Measurements from ENCODE around the gene SYT1. TPM values are rescaled to one million over a fixed set of nuclear protein-coding genes. Genes with fewer than 3 reads are reported as not detected.

Gene SYT1
- total and polyA plus RNA-seq, 2 experiments from 2014 or later, result 48.7 to 51.7 TPM

- no peaks in the 10 kb centered on the region for H3K9me3 Mint-ChIP-seq
- no peak overlapping the region for H3K4me3 Mint-ChIP-seq
- no peak overlapping the region for H2AFZ ChIP-seq
- no peak overlapping the region for H3K27ac ChIP-seq (ENCODE audit: low read depth)
- H3K36me3 ChIP-seq (ENCODE audit: insufficient read depth), result no peaks in the 10 kb centered on the region
- no peak overlapping the region for H3K4me3 ChIP-seq
- no peaks in the 10 kb centered on the region for H3K36me3 Mint-ChIP-seq (ENCODE audit: low read depth)
- H4K20me1 ChIP-seq (replicated peaks; ENCODE audit: insufficient read depth), result no peaks in the 10 kb centered on the region
- peaks cover 13% of the 10 kb centered on the region for H3K4me1 ChIP-seq (ENCODE audit: insufficient read depth)
- no peak overlapping the region for H3K27ac Mint-ChIP-seq
- H3F3A ChIP-seq (replicated peaks; ENCODE audit: low read depth), result no peaks in the 10 kb centered on the region
- H3K27me3 Mint-ChIP-seq (ENCODE audit: insufficient read depth, low read depth, poor library complexity), result no peaks in the 10 kb centered on the region
- no peaks in the 10 kb centered on the region for H3K27me3 ChIP-seq (ENCODE audit: insufficient read depth)
- no peaks in the 10 kb centered on the region for H3K79me2 ChIP-seq (replicated peaks; ENCODE audit: insufficient read depth)
- DNase-seq (ENCODE audit: low spot score), result peak; percentile 16
- TF ChIP-seq ZNF331 (CRISPR knock-in tag; IDR thresholded peaks at IDR 0.05; ENCODE audit: low read depth) (no peak), CREB1 (CRISPR knock-in tag; IDR thresholded peaks at IDR 0.05; ENCODE audit: low read depth) (no peak), ZNF114 (CRISPR knock-in tag; IDR thresholded peaks at IDR 0.05) (no peak), EZH2phosphoT487 (IDR thresholded peaks at IDR 0.05; ENCODE audit: unreplicated experiment) (no peak), STAT1 (IDR thresholded peaks at IDR 0.05; ENCODE audit: unreplicated experiment) (no peak), NANOG (IDR thresholded peaks at IDR 0.05; ENCODE audit: borderline replicate concordance) (no peak), POLR2AphosphoS5 (IDR thresholded peaks at IDR 0.05; ENCODE audit: low read depth) (no peak), CTCF (conservative IDR thresholded peaks at IDR 0.05; ENCODE audit: low read depth in 2 of 2) (no peak), JUNB (IDR thresholded peaks at IDR 0.05; ENCODE audit: unreplicated experiment) (no peak), EZH2 (IDR thresholded peaks at IDR 0.05; ENCODE audit: low read depth, unreplicated experiment) (no peak), REST (IDR thresholded peaks at IDR 0.05; ENCODE audit: unreplicated experiment) (no peak), ETS1 (IDR thresholded peaks at IDR 0.05) (no peak), ZNF462 (CRISPR knock-in tag; IDR thresholded peaks at IDR 0.05) (no peak)
- peak; percentile 51 for ATAC-seq
- H3K4me1 Mint-ChIP-seq, result peaks cover 8% of the 10 kb centered on the region; the same call in 2 of the 3 replicates
- H3K4me2 ChIP-seq, result no peak overlapping the region
- no peaks in the 10 kb centered on the region for H3K9me2 ChIP-seq (ENCODE audit: insufficient read depth)
These were observed 403.0 kb downstream of the SYT1 start for GRCh38 chr12:79267580-79267979.
